Brain microvascular endothelial cell (primary cell): Measurements from ENCODE around the gene DCUN1D2.

Experiments used
- DNase-seq: peaks from one replicate; pipeline ENCODE4 v3.0.0-alpha.2; 2020
- H3K27ac ChIP-seq: fragments of 250-450 bp; sonication (Bioruptor Pico); 2 replicates; pipeline ENCODE4 v1.5.1; 2020; ENCODE audit warnings: mild to moderate bottlenecking, moderate library complexity
- H3K27me3 ChIP-seq: fragments of 250-450 bp; sonication (Bioruptor Pico); replicated peaks from 2 replicates; pipeline ENCODE4 v1.5.1; 2020; ENCODE audit warnings: mild to moderate bottlenecking
- H3K36me3 ChIP-seq: fragments of 250-450 bp; sonication (Bioruptor Pico); replicated peaks from 2 replicates; pipeline ENCODE4 v1.5.1; 2020; ENCODE audit warnings: mild to moderate bottlenecking
- H3K4me3 ChIP-seq: 2 replicates; pipeline ENCODE4 v1.5.1; 2011; ENCODE audit warnings: low read depth, mild to moderate bottlenecking, control low read depth, low read length, moderate library complexity
- in situ Hi-C: cut with HindIII; loops from 2 replicates; pipeline ENCODE4 v1.10.0; 2017; ENCODE audit warnings: low sequenced_read_pairs, low pct_ligation_motif_present
- TF ChIP-seq, protein P1 (sequence below): IDR thresholded peaks from 2 replicates; pipeline ENCODE4 v1.5.1; 2011; ENCODE audit warnings: low read depth, mild to moderate bottlenecking, moderate library complexity, low read length, control low read depth, inconsistent platforms; ENCODE audit errors: missing control alignments

The DCUN1D2 gene

DNA sequence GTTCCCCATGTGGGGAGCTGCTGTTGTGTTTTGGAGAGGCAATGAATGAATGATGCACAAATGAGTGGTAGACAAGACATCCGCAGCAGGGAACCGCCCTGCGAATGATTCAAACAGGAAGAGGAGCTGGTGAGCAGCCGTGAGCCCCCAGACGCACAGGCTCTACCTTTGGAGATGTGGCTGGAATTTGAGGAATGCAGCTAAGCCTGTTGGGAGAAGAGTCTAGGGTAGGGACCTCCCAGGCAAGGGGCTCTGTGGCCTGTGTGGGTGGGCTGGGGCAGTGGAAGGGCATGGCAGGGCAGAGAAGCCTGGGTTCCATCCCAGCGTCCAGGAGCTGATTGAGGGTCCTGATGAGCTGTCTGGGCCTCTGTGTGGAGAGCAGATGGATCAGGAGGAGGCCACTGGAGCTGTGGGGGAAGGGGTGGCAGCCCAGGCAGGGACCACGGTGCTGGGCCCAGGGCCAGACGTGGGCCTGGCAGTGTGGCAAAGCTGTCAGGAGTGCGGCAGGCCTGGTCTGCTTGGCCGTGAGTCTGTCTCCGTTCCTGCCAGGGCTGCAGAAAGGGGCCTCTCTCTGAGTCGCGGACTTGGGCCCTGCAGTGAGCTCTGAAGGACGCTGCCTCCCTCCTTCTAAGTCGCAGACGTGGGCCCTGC lies 41.8 kb upstream of the DCUN1D2 start:
- in situ Hi-C loops = no loop called here
- Histone ChIP-seq H3K27ac (no peak overlapping the region), H3K36me3 (peaks cover 35% of the 10 kb centered on the region), H3K4me3 (no peak overlapping the region), H3K27me3 (no peaks in the 10 kb centered on the region)
- TF ChIP-seq, protein P1, sequence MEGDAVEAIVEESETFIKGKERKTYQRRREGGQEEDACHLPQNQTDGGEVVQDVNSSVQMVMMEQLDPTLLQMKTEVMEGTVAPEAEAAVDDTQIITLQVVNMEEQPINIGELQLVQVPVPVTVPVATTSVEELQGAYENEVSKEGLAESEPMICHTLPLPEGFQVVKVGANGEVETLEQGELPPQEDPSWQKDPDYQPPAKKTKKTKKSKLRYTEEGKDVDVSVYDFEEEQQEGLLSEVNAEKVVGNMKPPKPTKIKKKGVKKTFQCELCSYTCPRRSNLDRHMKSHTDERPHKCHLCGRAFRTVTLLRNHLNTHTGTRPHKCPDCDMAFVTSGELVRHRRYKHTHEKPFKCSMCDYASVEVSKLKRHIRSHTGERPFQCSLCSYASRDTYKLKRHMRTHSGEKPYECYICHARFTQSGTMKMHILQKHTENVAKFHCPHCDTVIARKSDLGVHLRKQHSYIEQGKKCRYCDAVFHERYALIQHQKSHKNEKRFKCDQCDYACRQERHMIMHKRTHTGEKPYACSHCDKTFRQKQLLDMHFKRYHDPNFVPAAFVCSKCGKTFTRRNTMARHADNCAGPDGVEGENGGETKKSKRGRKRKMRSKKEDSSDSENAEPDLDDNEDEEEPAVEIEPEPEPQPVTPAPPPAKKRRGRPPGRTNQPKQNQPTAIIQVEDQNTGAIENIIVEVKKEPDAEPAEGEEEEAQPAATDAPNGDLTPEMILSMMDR = no peak
- no peak for DNase-seq

DNA sequence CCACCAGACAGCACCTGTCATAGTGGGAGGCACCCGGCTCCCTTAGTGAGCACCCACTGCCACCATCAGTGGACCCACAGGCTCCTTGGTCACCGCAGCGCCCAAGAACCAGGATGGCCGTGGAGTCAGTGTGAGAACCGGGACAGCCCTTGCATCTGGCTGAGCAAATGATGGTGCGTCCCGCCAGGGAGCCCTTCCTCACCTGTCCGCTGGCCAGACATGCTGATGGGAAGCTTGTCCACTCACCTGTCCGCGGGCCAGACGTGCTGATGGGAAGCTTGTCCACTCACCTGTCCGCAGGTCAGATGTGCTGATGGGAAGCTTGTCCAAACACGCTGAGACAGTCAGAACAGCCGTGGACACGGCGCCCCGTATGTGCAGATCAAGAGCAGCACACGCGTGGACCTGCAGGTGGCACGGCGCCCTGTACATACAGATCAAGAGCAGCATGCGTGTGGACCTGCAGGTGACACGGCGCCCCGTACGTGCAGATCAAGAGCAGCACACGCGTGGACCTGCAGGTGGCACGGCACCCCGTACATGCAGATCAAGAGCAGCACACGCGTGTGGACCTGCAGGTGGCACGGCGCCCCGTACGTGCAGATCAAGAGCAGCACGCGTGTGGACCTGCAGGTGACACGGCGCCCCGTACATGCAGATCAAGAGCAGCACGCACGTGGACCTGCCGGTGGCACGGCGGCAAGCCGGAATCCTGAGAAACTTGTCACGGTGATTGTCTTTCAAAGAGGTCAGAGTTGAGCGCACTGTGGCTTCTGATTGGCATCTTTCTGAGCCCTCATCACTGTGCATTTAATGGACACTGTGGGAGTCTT lies 40.7 kb upstream of the DCUN1D2 start:
- in situ Hi-C loops = no loop called here
- TF ChIP-seq, protein P1 = no peak
- peaks cover 38% of the 10 kb centered on the region for H3K36me3 ChIP-seq
- no peak for DNase-seq
- H3K4me3 ChIP-seq = no peak overlapping the region
- H3K27ac ChIP-seq = no peak overlapping the region
- H3K27me3 ChIP-seq = no peaks in the 10 kb centered on the region

DNA sequence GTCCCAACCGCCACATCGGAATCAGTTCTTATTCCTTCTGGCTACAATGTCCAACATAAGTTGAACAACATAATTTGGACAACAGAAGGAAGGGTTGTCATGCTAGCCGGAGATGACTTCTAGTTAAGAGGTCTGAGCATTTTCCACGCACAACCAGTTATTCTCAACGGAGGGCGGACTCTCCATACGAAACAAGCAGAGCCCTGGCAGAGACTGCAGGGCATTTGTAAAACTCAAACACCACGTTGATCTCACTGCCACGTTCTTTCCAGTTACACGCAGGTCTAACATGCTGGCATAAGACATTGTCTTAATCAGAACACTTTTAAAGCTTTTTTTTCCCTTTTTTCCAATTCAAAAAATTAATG lies 38.3 kb upstream of the DCUN1D2 start:
- DNase-seq = no peak
- Histone ChIP-seq H3K27ac (no peak overlapping the region), H3K27me3 (no peaks in the 10 kb centered on the region), H3K36me3 (peaks cover 41% of the 10 kb centered on the region), H3K4me3 (no peak overlapping the region)
- in situ Hi-C loops = no loop called here
- TF ChIP-seq, protein P1 = no peak

DNA sequence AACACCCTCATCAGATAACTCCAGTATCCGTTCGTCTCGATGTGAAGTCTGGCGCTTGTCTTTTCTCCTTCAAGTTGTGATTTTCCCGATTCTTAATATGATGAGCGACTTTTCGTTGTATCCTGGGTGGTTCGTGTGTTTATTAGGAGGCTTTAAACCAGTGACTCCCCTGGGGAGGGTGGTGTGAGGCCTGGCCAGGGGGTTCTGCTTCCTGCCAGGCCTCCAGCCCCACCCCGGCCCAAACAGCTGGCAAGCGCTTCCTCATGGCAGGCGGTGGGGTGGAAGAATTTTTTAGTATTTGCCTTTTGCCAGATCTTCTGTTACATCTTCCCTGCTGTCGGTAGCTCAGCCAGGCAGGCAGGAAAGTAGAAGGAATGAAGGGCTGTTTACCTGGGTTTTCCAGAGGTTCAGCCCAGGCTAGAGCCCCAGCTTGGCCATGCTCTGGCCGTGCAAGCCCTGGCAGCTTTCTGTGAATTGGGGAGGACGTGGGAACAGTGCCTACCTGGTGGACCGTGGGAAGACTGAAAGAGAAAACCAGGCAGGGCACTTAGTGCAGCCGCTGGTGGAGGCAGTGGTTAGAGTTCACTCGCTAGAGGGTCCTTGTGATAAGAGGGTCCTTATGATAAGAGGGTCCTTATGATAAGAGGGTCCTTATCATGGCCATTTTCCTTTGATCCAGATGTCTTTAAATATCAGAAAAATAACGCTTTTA lies 37.7 kb upstream of the DCUN1D2 start:
- Histone ChIP-seq H3K27me3 (no peaks in the 10 kb centered on the region), H3K36me3 (peaks cover 41% of the 10 kb centered on the region), H3K4me3 (no peak overlapping the region), H3K27ac (no peak overlapping the region)
- TF ChIP-seq, protein P1 = no peak
- no peak for DNase-seq
- in situ Hi-C loops = no loop called here

DNA sequence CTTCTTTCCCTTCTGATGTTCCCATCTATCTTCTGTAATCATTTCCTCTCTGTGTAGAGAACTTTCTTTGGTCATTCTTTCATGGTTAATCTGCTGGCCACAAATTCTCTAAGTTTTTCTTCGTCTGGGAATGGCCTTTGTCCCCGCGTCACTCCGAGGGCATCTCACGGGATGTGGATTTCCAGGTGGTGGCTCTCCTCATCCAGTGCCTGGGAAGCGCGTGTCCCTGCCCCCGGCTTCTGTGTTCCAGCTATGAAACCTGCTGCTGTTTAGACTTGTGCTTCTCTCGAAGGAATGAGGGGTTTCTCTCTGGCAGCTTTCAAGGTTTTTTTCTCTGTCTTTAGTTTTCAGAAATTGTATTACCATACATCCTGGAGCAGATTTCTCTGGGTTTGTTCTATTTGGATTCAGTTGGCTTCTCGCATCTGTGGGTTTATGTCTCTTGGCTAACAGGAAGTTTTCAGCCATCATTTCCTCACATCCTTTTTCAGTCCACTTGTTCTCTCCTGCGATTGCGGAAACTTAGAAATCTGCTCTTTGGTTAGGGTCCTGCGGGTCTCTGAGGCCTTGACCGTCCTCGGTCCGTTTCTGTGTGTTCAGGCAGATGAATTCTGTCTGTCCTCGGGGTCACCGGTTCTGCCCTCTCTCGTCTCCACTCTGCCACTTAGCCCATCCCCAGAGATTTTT lies 36.9 kb upstream of the DCUN1D2 start:
- no peak for DNase-seq
- Histone ChIP-seq H3K27me3 (no peaks in the 10 kb centered on the region), H3K36me3 (peaks cover 43% of the 10 kb centered on the region), H3K27ac (no peak overlapping the region), H3K4me3 (no peak overlapping the region)
- in situ Hi-C loops = no loop called here
- TF ChIP-seq, protein P1 = no peak
